ENCODE data around the gene UBLCP1. TPM values are rescaled to one million over a fixed set of nuclear protein-coding genes. Genes with fewer than 3 reads are reported as not detected.

Gene UBLCP1
- total RNA-seq, 2 donors from 2014 or later = 15.6 to 18.8 TPM

GRCh38 chr5:159331093-159331973 is 68.2 kb downstream of the UBLCP1 start:
- DNase-seq (ENCODE audit: low spot score) = no peak
- H3K9me3 ChIP-seq = no peaks in the 10 kb centered on the region
- H3K4me3 ChIP-seq = peak overlapping the region; percentile 67
- TF ChIP-seq, protein P1, sequence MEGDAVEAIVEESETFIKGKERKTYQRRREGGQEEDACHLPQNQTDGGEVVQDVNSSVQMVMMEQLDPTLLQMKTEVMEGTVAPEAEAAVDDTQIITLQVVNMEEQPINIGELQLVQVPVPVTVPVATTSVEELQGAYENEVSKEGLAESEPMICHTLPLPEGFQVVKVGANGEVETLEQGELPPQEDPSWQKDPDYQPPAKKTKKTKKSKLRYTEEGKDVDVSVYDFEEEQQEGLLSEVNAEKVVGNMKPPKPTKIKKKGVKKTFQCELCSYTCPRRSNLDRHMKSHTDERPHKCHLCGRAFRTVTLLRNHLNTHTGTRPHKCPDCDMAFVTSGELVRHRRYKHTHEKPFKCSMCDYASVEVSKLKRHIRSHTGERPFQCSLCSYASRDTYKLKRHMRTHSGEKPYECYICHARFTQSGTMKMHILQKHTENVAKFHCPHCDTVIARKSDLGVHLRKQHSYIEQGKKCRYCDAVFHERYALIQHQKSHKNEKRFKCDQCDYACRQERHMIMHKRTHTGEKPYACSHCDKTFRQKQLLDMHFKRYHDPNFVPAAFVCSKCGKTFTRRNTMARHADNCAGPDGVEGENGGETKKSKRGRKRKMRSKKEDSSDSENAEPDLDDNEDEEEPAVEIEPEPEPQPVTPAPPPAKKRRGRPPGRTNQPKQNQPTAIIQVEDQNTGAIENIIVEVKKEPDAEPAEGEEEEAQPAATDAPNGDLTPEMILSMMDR (IDR thresholded peaks at IDR 0.05) = peak; percentile 68
- ATAC-seq (ENCODE audit: insufficient number of reproducible peaks, low FRiP score, low read depth) = peak; percentile 63
- no peak overlapping the region for H3K27ac ChIP-seq
- H3K4me1 ChIP-seq (ENCODE audit: control insufficient read depth in 1 of 2, low read depth in 2 of 2) = peaks cover 0 to 7% of the 10 kb centered on the region in 2 donors
- no peaks in the 10 kb centered on the region for H3K27me3 ChIP-seq (replicated peaks; ENCODE audit: insufficient read depth)
- no peaks in the 10 kb centered on the region for H3K36me3 ChIP-seq

DNA sequence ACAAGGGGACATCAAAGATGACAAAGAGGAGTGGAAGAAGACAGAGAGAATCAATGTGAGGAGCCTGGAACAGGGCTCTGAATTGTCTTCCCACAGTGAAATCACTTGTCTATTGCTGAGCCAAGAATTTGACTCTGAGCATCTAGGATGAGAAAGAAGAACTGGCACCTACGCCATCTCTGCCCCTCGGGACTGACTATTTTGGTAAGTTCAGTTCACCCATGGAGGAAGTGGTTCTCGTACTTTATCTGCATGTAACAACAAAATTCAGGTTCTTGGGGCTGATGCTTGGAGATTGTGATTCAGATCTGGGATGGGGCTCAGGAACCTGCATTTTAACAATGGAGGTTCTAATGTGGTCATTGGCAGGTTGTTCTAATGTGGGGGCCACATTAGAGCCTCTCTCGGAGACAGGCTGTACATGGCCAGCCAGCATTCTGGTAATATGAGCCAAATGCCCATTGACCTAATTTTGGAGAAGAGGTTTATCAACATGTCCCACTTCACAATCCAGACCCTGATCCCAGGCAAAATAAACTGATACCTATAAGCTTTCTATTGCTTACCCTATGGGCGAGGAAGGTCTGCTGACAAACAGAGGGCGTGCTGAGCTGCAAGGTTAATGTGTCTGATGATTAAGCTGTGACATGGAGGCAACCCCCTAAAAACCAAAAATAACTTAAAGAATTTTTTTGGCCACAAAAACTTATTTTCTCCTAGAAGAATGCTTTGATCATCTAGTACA is 69.9 kb downstream of the UBLCP1 start:
- Histone ChIP-seq H3K4me1 (ENCODE audit: control insufficient read depth in 1 of 2, low read depth in 2 of 2) (peaks cover 0 to 7% of the 10 kb centered on the region in 2 donors), H3K9me3 (no peaks in the 10 kb centered on the region), H3K4me3 (no peak overlapping the region), H3K27me3 (replicated peaks; ENCODE audit: insufficient read depth) (no peaks in the 10 kb centered on the region), H3K36me3 (no peaks in the 10 kb centered on the region), H3K27ac (no peak overlapping the region)
- TF ChIP-seq, protein P1 (IDR thresholded peaks at IDR 0.05) = no peak
- ATAC-seq (ENCODE audit: insufficient number of reproducible peaks, low FRiP score, low read depth) = no peak
- DNase-seq (ENCODE audit: low spot score) = no peak

DNA sequence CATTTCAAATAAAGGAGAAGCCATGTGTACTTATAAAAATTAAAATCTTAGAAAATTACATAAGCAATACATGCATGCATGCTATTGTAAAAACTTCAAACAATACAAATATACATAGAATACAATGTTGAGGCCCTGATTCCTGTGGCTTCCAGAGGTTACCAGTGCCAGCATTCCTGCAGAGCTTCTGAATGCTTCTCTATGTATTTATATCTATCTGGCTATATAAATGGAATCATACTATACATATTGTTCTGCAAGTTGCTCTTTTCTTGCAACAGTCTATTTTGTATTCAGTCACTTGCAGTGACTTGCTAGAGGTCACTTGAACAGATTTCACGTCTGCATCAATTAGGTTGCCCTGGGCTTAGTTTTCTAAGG is 70.4 kb downstream of the UBLCP1 start:
- no peak overlapping the region for H3K27ac ChIP-seq
- H3K36me3 ChIP-seq = no peaks in the 10 kb centered on the region
- H3K4me1 ChIP-seq (ENCODE audit: control insufficient read depth in 1 of 2, low read depth in 2 of 2) = peaks cover 0 to 7% of the 10 kb centered on the region in 2 donors
- TF ChIP-seq, protein P1 (IDR thresholded peaks at IDR 0.05) = no peak
- no peak for ATAC-seq (ENCODE audit: insufficient number of reproducible peaks, low FRiP score, low read depth)
- H3K27me3 ChIP-seq (replicated peaks; ENCODE audit: insufficient read depth) = no peaks in the 10 kb centered on the region
- H3K9me3 ChIP-seq = no peaks in the 10 kb centered on the region
- no peak for DNase-seq (ENCODE audit: low spot score)
- no peak overlapping the region for H3K4me3 ChIP-seq

Other genes starting within 250 kb of the UBLCP1 start
- gene EBF1, start 163.4 kb upstream of the UBLCP1 start, total RNA-seq = 10 to 100 TPM; 52.1 to 54.4 TPM
- 10 to 100 TPM; 38.3 to 46.1 TPM for gene RNF145, start 53.7 kb upstream of the UBLCP1 start, total RNA-seq
- not detected for gene IL12B, start 67.2 kb downstream of the UBLCP1 start, total RNA-seq